ENCODE measurements around the gene ECI1.

- TF ChIP-seq, protein P1, sequence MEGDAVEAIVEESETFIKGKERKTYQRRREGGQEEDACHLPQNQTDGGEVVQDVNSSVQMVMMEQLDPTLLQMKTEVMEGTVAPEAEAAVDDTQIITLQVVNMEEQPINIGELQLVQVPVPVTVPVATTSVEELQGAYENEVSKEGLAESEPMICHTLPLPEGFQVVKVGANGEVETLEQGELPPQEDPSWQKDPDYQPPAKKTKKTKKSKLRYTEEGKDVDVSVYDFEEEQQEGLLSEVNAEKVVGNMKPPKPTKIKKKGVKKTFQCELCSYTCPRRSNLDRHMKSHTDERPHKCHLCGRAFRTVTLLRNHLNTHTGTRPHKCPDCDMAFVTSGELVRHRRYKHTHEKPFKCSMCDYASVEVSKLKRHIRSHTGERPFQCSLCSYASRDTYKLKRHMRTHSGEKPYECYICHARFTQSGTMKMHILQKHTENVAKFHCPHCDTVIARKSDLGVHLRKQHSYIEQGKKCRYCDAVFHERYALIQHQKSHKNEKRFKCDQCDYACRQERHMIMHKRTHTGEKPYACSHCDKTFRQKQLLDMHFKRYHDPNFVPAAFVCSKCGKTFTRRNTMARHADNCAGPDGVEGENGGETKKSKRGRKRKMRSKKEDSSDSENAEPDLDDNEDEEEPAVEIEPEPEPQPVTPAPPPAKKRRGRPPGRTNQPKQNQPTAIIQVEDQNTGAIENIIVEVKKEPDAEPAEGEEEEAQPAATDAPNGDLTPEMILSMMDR (IDR thresholded peaks at IDR 0.05) = no peak
- no peak for TF ChIP-seq POLR2A (IDR thresholded peaks at IDR 0.05)
- no peak for TF ChIP-seq POLR2AphosphoS5 (IDR thresholded peaks at IDR 0.05)
Measured at GRCh38 chr16:2233046-2233775, 18.2 kb downstream of the ECI1 start.
